ENCODE results near the gene MAPK9.

MAPK9 gene

GRCh38 chr5:180329606-180330269 is 37.9 kb upstream of the MAPK9 start:
- H3K9me3 ChIP-seq = no peaks in the 10 kb centered on the region
- no peak overlapping the region for H3K4me3 ChIP-seq
- peak overlapping the region in 1 of 2 donors; percentile 22 for H3K27ac ChIP-seq
- peaks cover 0 to 6% (median 2%) of the 10 kb centered on the region in 4 donors for H3K4me1 ChIP-seq
- H3K36me3 ChIP-seq = peaks cover 0 to 5% (median 0%) of the 10 kb centered on the region in 3 donors
- intact Hi-C loops (cut with DNase I; ENCODE audit: low total_unique reads) = loop anchor here (5.0 kb wide), 1 partner anchor 37 kb away; the partner anchor contains the start of gene MAPK9
- no peak for DNase-seq
- H3K27me3 ChIP-seq = no peaks in the 10 kb centered on the region
- no peak for TF ChIP-seq CTCF (IDR thresholded peaks at IDR 0.05)

GRCh38 chr5:180329138-180329435 is 37.2 kb upstream of the MAPK9 start:
- peaks cover 0 to 6% (median 2%) of the 10 kb centered on the region in 4 donors for H3K4me1 ChIP-seq
- no peaks in the 10 kb centered on the region for H3K9me3 ChIP-seq
- intact Hi-C loops (cut with DNase I; ENCODE audit: low total_unique reads) = loop anchor here (5.0 kb wide), 1 partner anchor 37 kb away; the partner anchor contains the start of gene MAPK9
- H3K4me3 ChIP-seq = no peak overlapping the region
- no peak for DNase-seq
- no peaks in the 10 kb centered on the region for H3K27me3 ChIP-seq
- no peak overlapping the region for H3K27ac ChIP-seq
- TF ChIP-seq CTCF (IDR thresholded peaks at IDR 0.05) = no peak
- peaks cover 0 to 6% (median 0%) of the 10 kb centered on the region in 3 donors for H3K36me3 ChIP-seq

- TF ChIP-seq CTCF (IDR thresholded peaks at IDR 0.05) = peak; percentile 69
- no peaks in the 10 kb centered on the region for H3K27me3 ChIP-seq
- H3K4me3 ChIP-seq = no peak overlapping the region
- no peaks in the 10 kb centered on the region for H3K9me3 ChIP-seq
- DNase-seq = peak; percentile 84 to 88
- intact Hi-C loops (cut with DNase I; ENCODE audit: low total_unique reads) = loop anchor here (5.0 kb wide), 1 partner anchor 36 kb away; the partner anchor contains the start of gene MAPK9
- peaks cover 0 to 6% (median 2%) of the 10 kb centered on the region in 4 donors for H3K4me1 ChIP-seq
- no peak overlapping the region for H3K27ac ChIP-seq
- H3K36me3 ChIP-seq = peaks cover 0 to 10% (median 0%) of the 10 kb centered on the region in 3 donors
Measured at GRCh38 chr5:180328296-180329137, 36.6 kb upstream of the MAPK9 start.

- TF ChIP-seq CTCF (IDR thresholded peaks at IDR 0.05) = no peak
- no peak for DNase-seq
- no peaks in the 10 kb centered on the region for H3K9me3 ChIP-seq
- peaks cover 0 to 2% (median under 1%) of the 10 kb centered on the region in 4 donors for H3K4me1 ChIP-seq
- no peak overlapping the region for H3K4me3 ChIP-seq
- no peak overlapping the region for H3K27ac ChIP-seq
- intact Hi-C loops (cut with DNase I; ENCODE audit: low total_unique reads) = loop anchor here (5.0 kb wide), 1 partner anchor 35 kb away; the partner anchor contains the start of gene MAPK9
- peaks cover 0 to 10% (median 0%) of the 10 kb centered on the region in 3 donors for H3K36me3 ChIP-seq
- no peaks in the 10 kb centered on the region for H3K27me3 ChIP-seq
Measured at GRCh38 chr5:180326989-180327565, 35.2 kb upstream of the MAPK9 start.

GRCh38 chr5:180324601-180324950 is 32.7 kb upstream of the MAPK9 start:
- H3K27ac ChIP-seq = no peak overlapping the region
- intact Hi-C loops (cut with DNase I; ENCODE audit: low total_unique reads) = no loop called here
- H3K4me1 ChIP-seq = no peaks in the 10 kb centered on the region
- TF ChIP-seq CTCF (IDR thresholded peaks at IDR 0.05) = no peak
- DNase-seq = no peak
- H3K9me3 ChIP-seq = no peaks in the 10 kb centered on the region
- H3K4me3 ChIP-seq = no peak overlapping the region
- H3K36me3 ChIP-seq = peaks cover 0 to 10% (median 0%) of the 10 kb centered on the region in 3 donors
- H3K27me3 ChIP-seq = no peaks in the 10 kb centered on the region

Measured in tibial artery (tissue), 4 donors.